ENCODE results near the gene PBLD.
"Not testable (repeated sequence)": the region's sequence is repeated elsewhere in the genome, so short reads cannot be mapped to it uniquely, and the experiment has no call there.

PBLD gene

GRCh38 chr10:68330852-68331454 lies 1.8 kb downstream of the PBLD start:
- no peak for DNase-seq

- no peak for DNase-seq
Measured at GRCh38 chr10:68329506-68329861, 3.2 kb downstream of the PBLD start.

- peak; percentile 53 for DNase-seq
Measured at GRCh38 chr10:68327889-68328786, 4.6 kb downstream of the PBLD start.

GRCh38 chr10:68324396-68324795 lies 8.3 kb downstream of the PBLD start:
- not testable (repeated sequence) for DNase-seq

- no peak for DNase-seq
Measured at GRCh38 chr10:68318331-68319059, 14.2 kb downstream of the PBLD start.

- no peak for DNase-seq
Measured at GRCh38 chr10:68315582-68315981, 17.1 kb downstream of the PBLD start.

- DNase-seq = not testable (repeated sequence)
Measured at GRCh38 chr10:68314930-68315329, 17.8 kb downstream of the PBLD start.

GRCh38 chr10:68310531-68310930 lies 22.2 kb downstream of the PBLD start:
- DNase-seq = no peak

- DNase-seq = no peak
Measured at GRCh38 chr10:68305854-68306253, 26.9 kb downstream of the PBLD start.

GRCh38 chr10:68303849-68304412 lies 28.8 kb downstream of the PBLD start:
- no peak for DNase-seq

- DNase-seq = no peak
Measured at GRCh38 chr10:68302871-68303270, 29.9 kb downstream of the PBLD start.

- no peak for DNase-seq
Measured at GRCh38 chr10:68302503-68302823, 30.3 kb downstream of the PBLD start.

- peak; percentile 71 for DNase-seq
Measured at GRCh38 chr10:68301790-68302502, 30.8 kb downstream of the PBLD start.

- DNase-seq = no peak
Measured at GRCh38 chr10:68301301-68301700, 31.4 kb downstream of the PBLD start.

- DNase-seq = no peak
Measured at GRCh38 chr10:68296843-68297663, 35.7 kb downstream of the PBLD start.

GRCh38 chr10:68290736-68291135 lies 42.0 kb downstream of the PBLD start:
- DNase-seq = no peak

GRCh38 chr10:68288717-68289116 lies 44.0 kb downstream of the PBLD start:
- DNase-seq = no peak

- no peak for DNase-seq
Measured at GRCh38 chr10:68284062-68285001, 48.4 kb downstream of the PBLD start.

GRCh38 chr10:68280758-68281157 lies 52.0 kb downstream of the PBLD start:
- DNase-seq = no peak

GRCh38 chr10:68278906-68279753 lies 53.6 kb downstream of the PBLD start:
- DNase-seq = not testable (repeated sequence)
